NOMO-1 treated with dmso at 0.1 percent for 144 hours (cell line): Measurements from ENCODE around the gene KIAA1671.

Experiments used
- DNase-seq: peaks from one replicate; lab custom pipeline; 2025; ENCODE audit not compliant: unreplicated experiment; lab: John Stamatoyannopoulos, UW

Gene KIAA1671

DNA sequence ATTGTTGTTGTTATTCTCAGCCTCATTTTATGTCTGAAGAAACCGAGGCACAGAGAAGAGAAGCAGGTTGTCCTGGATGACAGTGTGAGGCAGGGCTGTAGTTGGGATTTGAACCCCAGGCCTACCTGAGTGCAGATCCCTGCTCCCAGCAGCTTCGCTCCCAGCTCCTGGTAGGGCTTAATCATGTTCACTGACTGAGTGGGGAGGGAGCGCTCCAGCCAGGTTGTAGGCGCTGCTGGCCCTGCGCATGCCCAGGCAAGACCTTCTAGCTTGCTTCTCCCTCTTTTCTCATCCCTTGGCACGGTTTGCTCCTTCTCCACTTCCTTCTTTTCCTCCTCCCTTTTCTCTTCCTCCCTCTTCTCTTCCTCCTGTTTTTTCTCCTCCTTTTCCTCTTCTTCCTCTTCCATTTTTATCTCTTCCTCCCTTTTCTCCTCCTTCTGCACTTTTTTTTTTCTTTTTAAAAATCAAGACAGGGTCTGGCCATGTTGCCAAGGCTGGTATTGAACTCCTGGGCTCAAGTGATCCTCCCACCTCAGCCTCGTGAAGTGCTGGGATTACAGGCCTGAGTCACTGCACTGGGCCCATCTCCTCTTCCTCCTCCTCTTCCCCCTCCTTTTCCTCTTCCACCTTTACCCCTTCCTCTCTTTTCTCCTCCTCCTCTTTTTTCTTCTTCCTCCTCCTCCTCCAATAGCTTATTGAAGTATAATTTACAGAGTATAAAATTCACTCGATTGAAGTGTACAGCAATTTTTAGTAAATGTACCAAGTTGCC lies 109.3 kb downstream of the KIAA1671 start:
- no peak for DNase-seq

DNA sequence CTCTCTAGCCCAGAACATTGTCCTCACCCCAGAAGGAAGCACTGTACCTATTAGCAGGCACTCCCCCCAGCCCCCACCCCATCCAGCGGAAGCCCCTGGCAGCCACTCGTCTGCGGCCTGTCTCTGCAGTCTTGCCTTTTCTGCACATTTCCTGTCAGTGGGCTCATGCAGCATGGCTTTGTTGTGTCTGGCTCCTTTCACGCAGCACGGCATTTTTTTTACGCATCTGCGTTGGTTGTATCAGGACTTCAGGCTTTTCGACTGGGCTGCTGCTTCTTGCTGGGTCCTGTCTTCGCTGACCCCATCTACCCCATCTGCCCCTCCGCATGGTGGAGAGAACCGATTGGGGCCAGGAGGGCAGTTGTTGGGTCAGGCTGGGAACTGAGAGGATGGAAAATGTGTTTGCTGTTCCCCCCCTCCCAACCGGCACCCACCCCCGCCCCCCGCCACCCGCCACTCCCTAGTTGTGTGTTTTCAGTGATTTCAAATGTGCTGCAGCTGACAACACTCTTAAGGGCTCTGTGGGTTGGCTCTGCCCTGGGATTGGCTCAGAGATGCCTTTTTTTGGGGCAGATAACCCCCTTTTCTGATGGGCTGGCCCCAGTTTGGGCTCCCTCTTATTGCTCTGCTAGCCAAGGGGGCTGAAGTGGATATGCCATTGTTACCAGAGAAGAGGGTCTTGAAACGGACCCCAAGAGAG lies 110.0 kb downstream of the KIAA1671 start:
- no peak for DNase-seq

DNA sequence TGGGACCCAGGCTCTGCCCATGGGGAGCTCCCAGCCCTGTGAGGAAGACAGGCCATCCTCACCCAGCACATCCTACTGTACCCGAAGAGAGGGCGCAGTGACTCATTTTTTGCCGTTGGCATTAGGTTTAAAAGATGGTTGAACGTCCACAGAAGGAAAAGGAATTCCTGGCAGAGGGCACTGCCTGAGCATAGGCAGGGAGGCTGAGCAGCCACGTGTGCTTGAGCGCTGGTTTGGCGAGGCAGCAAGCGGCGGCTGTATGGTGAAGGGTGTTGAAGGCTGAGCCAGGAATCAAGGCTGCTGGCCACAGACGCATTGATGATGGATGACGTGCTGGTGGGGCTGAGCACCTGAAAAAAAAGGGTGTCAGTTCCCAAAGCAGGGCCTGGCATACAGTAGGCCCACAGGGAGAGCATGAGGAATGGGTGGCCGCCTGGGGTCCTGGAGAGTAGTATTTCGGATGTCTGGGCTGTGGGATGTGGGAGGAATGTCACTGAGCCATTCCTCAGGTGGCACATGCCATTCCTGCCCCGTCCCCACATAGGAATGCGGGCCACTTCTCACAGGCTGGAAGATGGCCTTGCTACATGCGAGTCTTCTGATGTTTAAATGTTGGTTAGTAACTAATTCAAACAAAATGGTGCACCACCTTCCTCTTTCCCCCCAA lies 112.5 kb downstream of the KIAA1671 start:
- no peak for DNase-seq

DNA sequence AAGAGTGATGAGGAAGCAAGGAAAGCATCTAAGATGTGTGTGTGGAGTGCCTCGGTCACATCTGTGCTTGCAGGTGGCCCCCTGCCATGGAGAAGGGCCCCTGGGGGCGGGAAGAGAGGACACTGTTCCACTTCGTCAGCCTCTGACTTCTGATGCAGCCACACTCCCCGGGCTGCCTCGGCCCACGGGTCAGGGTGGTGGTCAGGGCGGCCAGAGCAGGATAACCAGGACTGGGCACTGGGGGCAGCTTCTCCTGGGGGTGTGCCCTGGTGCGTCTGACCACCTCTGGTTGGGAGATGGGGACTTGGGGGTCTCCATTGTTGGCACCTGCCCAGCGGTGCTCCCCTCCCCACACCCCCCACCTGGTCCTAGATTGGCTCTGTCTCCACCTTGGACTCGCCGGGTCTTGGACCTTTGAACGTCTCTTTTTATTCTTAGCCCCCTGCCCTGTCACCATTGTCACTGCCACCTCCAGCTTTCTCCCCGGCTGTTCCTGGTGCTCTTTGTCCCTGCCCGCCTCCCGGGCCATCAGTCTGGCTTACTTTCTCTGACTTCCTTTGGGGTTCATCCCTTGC lies 114.4 kb downstream of the KIAA1671 start:
- no peak for DNase-seq

DNA sequence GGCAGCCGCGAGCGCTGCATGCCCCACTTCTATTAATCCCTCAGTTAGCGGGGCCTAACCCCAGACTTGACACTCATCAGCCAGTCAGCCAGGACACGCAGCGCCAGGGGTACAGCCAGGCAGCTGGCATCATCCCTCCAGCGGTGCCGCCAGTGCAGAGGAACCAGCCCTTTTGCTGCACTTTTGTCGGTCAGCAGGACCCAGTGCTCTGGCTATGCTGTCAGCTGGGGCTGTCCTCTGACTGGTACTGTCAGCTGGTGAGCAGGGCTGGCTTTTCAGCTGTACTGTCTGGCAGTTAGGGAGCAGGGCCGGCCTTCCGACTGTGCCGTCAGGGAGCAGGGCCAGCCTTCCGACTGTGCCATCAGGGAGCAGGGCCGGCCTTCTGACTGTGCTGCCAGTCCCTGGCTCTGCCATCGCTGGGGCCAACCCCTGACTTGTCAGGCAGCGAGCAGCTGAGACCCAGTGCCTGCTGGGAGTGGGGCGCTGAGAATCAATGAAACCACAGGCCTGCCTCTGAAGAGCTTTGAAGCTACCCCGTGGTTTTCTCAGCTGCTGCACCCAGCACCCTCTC lies 115.4 kb downstream of the KIAA1671 start:
- no peak for DNase-seq

DNA sequence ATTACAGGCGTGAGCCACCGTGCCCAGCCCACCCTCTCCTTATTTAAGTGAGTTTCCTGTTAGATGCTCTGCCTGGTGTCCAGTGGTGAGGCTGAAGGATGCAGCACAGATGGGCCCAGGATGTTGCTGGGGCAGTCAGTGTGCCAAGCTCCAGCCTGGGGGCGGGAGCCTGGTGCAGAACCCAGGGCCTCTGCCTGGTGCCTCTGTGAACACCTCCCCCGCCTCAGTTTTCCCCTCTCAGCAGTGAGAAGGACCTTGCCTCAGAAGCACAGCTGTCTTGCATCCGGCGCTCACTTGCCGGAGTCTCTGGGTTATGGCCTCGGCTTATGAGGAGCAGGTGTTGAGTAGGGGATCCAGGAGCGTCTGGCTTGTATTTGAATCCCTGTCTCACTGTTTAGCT lies 116.2 kb downstream of the KIAA1671 start:
- no peak for DNase-seq

DNA sequence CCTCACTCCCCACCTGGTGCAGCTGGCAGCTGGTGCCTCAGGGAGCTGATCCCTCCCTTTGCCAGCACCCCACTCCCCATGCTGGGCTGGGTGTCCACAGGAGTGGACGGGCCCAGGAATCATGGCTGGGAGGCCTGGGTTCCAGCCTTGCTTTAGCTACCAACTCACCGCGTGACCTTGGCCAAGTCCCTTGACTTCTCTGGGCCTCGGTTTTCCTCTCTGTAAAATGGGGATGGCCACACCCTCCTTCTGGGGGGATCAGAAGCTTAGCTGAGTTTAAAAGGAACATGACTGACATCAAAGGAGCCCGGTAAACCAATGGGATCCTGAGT lies 116.9 kb downstream of the KIAA1671 start:
- DNase-seq = no peak

DNA sequence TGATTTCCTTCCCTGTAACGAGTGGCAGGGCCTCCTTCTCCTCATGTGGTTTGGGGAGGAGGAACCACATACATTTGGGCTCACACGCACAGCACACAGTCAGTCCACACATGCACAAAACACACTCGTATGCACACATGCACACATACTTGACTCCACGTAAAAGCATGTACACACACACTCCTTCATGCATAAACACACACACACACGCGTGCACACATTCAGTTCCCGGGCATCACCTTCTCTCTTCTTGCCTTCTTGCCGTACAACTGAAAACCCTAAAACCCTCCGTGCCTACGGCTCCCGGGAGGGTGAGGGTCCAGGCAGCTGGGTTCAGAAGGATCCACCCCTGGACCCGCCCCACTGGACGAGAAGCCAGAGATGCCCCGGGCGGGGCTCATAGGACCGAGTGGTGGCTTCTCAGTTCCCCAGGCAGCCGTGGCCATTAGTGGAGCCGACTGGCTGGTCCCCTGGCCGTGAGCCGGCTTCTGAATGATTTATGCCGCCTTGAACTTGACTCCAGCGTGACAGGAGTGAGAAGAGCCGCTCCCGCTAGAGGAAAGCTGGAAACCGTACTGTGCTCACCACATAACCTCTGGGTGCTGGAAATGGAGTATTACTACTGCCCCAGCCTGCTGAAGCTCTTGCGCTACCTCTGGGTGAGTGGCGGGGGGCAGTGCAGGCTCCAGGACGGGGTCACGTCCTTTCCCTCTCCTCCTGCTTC lies 117.4 kb downstream of the KIAA1671 start:
- no peak for DNase-seq

DNA sequence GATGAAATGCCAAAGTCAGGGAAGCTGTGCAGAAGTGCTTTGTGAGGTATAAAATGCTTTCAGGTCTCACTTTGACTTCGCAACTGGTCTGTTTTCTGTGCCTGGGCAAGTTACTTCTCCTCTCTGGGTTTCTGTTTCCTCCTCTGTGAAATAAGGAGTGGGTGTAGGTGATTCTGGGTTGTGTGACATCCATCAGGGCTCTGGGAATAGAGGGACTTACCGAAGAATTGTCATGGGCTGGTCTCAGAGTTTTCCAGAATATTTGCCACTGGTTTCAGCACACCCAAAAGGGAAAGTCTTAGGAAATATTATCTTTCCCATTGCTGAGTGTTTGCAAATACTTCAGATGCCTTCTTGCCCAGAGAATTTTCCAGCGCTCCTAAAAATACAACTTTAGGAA lies 118.4 kb downstream of the KIAA1671 start:
- DNase-seq = no peak

DNA sequence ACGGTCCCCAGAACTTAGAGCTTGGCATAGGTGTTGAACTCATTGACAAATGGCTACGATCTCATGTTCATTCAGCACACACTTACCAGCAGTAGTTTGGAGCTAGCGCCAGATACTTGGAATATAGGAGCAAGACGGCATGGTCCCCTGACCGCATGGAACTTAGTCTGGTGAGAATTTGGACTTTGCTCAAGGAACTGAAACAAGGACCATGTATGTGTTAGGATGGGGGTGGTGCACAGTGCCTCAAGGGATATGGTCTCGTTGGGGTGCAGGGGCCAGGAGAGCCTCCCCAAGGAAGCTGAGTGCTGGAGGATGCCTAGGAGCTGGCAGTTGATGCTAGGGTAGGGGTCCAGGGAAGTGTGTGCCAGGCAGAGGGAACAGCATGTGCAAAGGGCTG lies 119.2 kb downstream of the KIAA1671 start:
- no peak for DNase-seq

DNA sequence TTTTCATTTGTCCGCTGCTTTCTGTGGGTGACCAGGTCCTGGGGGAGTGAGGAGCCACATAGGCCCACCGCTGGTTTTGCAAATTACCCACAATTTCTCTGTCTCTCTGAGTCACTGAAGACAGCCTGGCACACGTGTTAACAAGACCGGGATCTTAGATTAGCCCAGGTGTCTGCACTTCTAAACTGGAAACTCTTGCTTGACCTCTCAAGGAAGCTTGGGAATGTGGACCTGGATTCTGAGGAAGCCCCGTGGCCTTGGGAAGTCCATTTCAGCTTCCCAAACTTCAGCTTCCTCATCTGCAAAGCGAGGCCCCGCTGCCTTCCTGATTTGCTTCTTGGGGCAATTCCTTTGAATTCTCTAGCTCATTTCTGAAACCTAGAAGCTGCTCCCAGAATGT lies 119.9 kb downstream of the KIAA1671 start:
- DNase-seq = no peak

DNA sequence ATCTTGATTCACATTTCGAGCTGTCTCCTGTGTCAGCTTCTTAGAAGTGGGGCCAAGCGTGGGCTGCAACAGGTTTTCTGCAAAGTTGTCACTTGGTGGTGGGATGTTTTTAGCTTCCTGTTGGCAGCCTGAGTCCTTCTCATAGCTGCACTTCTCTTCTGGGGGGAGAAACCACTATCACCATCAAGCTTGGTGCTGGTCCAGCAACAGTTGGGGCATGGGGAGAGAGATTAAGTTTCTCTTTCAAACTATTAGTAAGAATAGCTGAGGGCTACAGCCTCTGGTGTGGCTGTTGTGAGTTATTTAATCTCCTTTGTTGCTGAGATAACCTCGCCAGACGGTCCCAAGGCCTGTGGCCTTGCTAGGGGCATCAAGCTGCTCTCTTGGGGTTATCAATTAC lies 123.8 kb downstream of the KIAA1671 start:
- DNase-seq = no peak

DNA sequence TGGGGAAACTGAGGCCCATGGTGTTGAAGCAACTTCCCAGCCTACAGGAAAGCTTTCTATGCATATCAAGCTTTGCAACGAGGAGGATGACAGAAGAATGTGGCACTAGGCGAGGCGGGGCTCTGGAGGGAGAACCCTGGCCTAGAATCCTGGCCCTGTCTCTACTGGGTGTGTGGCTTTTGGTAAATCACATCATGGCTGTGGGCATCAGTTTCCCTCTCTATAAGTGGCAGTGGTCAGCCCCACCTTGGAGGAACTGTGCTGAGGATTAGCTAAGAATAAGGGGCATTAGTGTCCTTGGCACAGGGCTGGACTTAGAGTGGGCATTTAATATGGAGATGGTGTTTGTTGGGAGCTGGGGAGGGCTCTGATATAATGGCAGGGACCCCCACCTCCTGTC lies 124.5 kb downstream of the KIAA1671 start:
- DNase-seq = no peak

DNA sequence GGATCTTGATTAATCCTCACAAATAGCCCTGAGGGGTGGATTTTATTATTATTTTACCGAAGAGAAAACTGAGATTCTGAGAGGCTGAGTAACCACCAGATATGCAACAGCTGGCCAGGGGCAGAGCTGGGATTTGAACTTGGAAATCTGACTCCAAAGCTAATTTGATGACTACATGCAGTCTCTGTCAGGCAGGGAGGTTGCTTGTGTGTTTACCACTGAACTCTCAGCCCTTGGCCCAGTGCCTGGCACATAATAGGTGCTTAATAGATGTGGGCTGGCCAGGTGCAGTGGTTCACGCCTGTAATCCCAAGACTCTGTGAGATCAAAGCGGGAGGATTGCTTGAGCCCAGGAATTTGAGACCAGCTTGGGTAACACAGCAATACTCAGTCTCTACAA lies 125.4 kb downstream of the KIAA1671 start:
- no peak for DNase-seq

DNA sequence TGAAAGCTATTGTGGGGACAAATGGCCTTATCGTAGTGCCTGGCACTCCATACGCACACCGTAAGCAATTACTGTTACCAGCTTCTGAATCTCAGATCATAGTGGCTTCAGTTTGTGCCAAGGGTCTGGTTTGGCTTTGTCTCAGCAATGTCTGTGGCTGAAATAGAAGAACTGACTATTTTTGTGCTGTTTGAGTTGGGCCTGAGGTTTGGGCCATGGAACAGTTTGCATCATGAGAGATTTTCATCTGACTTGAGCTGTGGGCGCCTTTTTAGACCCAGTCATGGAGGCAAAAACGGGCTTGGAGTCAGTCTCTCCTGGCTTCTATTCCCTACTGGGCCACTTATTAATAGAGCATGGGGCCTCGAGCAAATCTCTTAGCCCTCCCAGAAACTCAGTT lies 126.1 kb downstream of the KIAA1671 start:
- no peak for DNase-seq

DNA sequence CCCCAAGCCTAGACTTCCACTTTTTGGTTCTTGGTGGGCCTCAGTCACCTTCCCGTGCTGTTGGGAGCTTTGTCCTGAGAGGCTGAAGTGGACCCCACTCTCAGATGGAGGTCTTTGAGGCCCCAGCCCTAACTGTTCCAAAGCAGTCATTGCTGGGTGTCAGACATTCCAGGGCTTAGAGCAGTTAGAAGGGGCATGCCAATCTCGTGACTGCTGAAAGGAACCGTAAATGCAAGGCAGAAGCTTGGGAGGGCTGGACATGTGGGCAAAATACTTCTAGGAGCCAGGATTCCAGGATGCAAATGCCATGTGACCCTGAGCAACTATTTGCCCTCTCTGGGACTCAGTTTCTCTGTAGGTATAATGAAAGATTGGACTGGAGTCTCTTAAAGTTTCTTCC lies 128.3 kb downstream of the KIAA1671 start:
- DNase-seq = no peak

DNA sequence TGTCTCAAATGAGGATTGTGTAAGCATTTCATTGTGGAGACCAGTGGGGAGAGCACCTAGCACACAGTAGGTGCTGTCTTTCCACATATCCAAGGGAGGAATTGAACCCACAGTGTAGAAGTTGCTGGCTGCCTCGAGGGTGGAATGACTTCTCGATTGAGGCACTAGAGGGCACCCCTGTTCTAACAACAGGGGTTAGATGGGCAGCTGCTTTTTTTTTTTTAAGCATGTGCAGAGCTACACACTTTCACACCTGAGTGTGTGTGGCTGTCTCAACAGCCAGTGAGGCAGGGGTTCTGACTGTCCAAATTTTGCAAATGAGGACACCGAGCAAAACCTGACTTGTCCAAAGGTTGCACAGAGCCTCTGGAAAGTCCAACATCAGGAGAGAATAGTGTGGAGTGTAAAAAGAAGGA lies 128.9 kb downstream of the KIAA1671 start:
- DNase-seq = no peak

DNA sequence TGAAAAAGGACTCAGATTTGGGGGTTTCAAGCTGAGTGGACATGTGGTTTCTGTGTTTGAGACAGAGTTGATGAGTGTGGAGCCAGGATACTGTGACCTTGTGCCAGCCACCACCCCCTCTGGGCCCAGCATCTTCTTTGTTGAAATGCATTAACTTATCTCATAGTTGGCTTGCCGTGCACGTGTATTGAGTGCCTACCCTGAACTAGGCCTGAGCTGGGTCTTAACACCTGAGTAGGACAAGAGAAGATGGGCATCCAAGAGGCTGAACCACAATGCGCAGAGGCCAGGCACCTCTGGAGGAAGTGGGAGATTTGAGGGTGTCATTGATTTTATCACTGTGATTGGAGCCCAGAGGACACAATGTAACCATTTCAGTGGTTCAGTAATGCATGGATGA lies 129.6 kb downstream of the KIAA1671 start:
- no peak for DNase-seq

DNA sequence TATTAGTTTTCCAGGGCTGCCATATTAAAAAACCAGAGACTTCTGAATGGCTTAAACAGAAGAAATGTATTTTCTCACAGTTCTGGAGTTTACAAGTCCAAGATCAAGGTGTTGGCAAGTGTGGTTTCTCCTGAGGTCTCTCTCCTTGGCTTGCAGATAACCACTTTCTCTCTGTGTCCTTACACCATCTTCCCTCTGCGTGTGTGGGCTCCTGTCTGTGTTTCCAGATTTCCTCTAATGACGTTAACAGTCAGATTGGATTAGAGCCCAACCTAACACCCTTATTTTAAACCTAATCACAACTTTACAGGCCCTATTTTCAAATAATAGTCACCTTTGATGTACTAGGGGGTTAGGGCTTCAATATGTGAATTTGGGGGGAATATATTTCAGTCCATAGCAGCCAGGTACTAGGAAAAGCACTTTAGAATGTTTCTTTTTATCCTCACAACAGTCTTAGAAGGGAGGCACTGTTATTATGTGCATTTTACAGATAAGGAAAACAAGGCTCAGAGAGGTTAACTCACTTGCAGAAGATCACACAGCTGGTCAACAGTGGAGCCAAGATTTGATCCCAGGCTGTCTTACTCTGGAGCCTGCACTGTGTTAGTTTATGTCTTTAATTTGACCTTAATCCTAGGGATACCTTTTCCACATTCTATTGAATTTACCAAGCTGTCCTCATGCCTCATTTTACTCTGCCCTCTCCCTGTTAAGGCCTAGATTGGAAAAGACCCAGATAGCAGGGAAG lies 130.7 kb downstream of the KIAA1671 start:
- DNase-seq = no peak

DNA sequence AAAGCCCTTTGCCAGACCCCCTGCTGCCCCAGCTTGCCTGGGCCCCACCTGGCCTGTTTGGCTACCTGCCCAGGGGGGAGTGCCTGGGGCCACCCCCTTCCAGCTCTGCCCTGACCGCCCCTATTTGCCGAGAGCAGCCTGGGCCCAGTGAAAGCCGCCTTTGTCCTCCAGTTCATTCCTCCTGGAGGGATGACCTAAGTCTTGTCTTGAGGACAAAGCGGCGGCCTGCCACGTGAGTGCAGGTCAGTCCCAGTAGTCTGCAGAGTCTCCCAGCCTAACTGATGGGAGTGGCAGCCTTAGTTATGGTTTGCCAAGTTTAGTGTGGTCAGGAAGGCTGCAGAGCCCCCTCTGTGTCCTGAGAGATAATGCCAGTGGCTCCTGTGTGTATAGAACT lies 131.3 kb downstream of the KIAA1671 start:
- no peak for DNase-seq
